PC-9 (cell line): ENCODE measurements around the gene TNFRSF1B. TPM values are rescaled to one million over a fixed set of nuclear protein-coding genes. Genes with fewer than 3 reads are reported as not detected.

Source experiments
- BruUV-seq: library from RNA; stranded (reverse); fragments of 400-500 nt; replicated peaks from 2 replicates; lab custom pipeline; 2021; lab: Mats Ljungman, UMichigan
- CTCF ChIA-PET: fragments of 300-600 bp; sonication (Branson Sonifier 250); formaldehyde crosslinking; loops from one replicate; lab custom pipeline; 2022; ENCODE audit warnings: antibody characterized with exemption; lab: Charles Lee
- POLR2A ChIA-PET: fragments of 300-600 bp; sonication (Branson Sonifier 250); formaldehyde crosslinking; loops from one replicate; lab custom pipeline; 2022; ENCODE audit warnings: antibody characterized with exemption; ENCODE audit not compliant: unreplicated experiment; lab: Charles Lee
- DNase-seq, 2 experiments: peaks; one replicate each; pipeline versions ENCODE4 v3.0.0 to v3.0.0-alpha.2; 2015 to 2022; ENCODE audit warnings: mixed read lengths in 1 of 2
- H2AFZ ChIP-seq: fragments of 200-600 bp; sonication (generic); 2 replicates; pipeline ENCODE4 v1.8.1; 2017; ENCODE audit warnings: antibody characterized with exemption
- H3F3A ChIP-seq: fragments of 200-600 bp; sonication (generic); 2 replicates; pipeline ENCODE4 v1.8.1; 2017; ENCODE audit warnings: antibody characterized with exemption, mild to moderate bottlenecking, low read depth; ENCODE audit not compliant: insufficient read depth
- H3K27ac ChIP-seq: fragments of 200-600 bp; sonication (generic); 2 replicates; pipeline ENCODE4 v1.6.1; 2016; ENCODE audit warnings: mixed run types
- H3K27me3 ChIP-seq: fragments of 200-600 bp; sonication (generic); 2 replicates; pipeline ENCODE4 v1.6.1; 2016; ENCODE audit warnings: low read depth, mixed run types; ENCODE audit not compliant: insufficient read depth
- H3K36me3 ChIP-seq: fragments of 200-600 bp; sonication (generic); 2 replicates; pipeline ENCODE4 v1.6.1; 2016; ENCODE audit warnings: low read depth, mixed run types
- H3K4me1 ChIP-seq: fragments of 200-600 bp; sonication (generic); replicated peaks from 2 replicates; pipeline ENCODE4 v1.6.1; 2016; ENCODE audit warnings: mixed run types; ENCODE audit not compliant: insufficient read depth
- H3K4me2 ChIP-seq: fragments of 200-600 bp; sonication (generic); 2 replicates; pipeline ENCODE4 v1.6.1; 2017; ENCODE audit warnings: mixed run types
- H3K4me3 ChIP-seq: fragments of 200-600 bp; sonication (generic); 2 replicates; pipeline ENCODE4 v1.6.1; 2016; ENCODE audit warnings: mixed run types
- H3K79me2 ChIP-seq: fragments of 200-600 bp; sonication (generic); 2 replicates; pipeline ENCODE4 v1.6.1; 2017; ENCODE audit warnings: low read depth, mixed run types
- H3K9me2 ChIP-seq: fragments of 200-600 bp; sonication (generic); 2 replicates; pipeline ENCODE4 v1.8.1; 2017; ENCODE audit warnings: mild to moderate bottlenecking; ENCODE audit not compliant: insufficient read depth
- H3K9me3 ChIP-seq: fragments of 200-600 bp; sonication (generic); 2 replicates; pipeline ENCODE4 v1.8.1; 2016; ENCODE audit warnings: low read depth; ENCODE audit not compliant: insufficient read depth
- H4K20me1 ChIP-seq: fragments of 200-600 bp; sonication (generic); 2 replicates; pipeline ENCODE4 v1.8.1; 2017; ENCODE audit not compliant: insufficient read depth
- CTCF ChIP-seq: fragments of 200-600 bp; sonication (generic); conservative IDR thresholded peaks from 2 replicates; pipeline ENCODE4 v1.6.1; 2017; ENCODE audit warnings: mixed run types, antibody characterized with exemption, mild to moderate bottlenecking, moderate library complexity
- EZH2 ChIP-seq: fragments of 200-600 bp; sonication (generic); IDR thresholded peaks from 2 replicates; pipeline ENCODE4 v1.8.0; 2017; ENCODE audit warnings: antibody characterized with exemption, low read depth
- intact Hi-C: fragments of 100-400 bp; cut with micrococcal nuclease; formaldehyde crosslinking; loops from one replicate; pipeline ENCODE4 v1.10.0; 2022; ENCODE audit not compliant: unreplicated experiment
- total RNA-seq: library from RNA; stranded (reverse); gene quantifications from 2 replicates; pipeline ENCODE4 v1.2.3, GENCODE V29; 2021

TNFRSF1B gene
- total RNA-seq, 1 experiment from 2014 or later: 2.7 TPM

- Histone ChIP-seq H3K27ac (no peak overlapping the region), H3K4me1 (peaks cover 12% of the 10 kb centered on the region), H3K79me2 (no peaks in the 10 kb centered on the region), H3K4me2 (no peak overlapping the region), H3F3A (no peaks in the 10 kb centered on the region), H3K27me3 (no peaks in the 10 kb centered on the region), H3K9me2 (no peaks in the 10 kb centered on the region), H3K36me3 (no peaks in the 10 kb centered on the region), H4K20me1 (no peaks in the 10 kb centered on the region), H3K9me3 (no peaks in the 10 kb centered on the region), H2AFZ (no peak overlapping the region), H3K4me3 (no peak overlapping the region)
- no peak for TF ChIP-seq CTCF
- TF ChIP-seq EZH2: no peak
- intact Hi-C loops: no loop called here
- no peak for DNase-seq
- no TSS peak for BruUV-seq
- POLR2A ChIA-PET: no interaction called here
- CTCF ChIA-PET: no interaction called here
These were observed 5.5 kb downstream of the TNFRSF1B start for GRCh38 chr1:12172042-12172851.

GRCh38 chr1:12173041-12173509 is 6.3 kb downstream of the TNFRSF1B start:
- no peaks in the 10 kb centered on the region for H3K27me3 ChIP-seq
- no peaks in the 10 kb centered on the region for H3K79me2 ChIP-seq
- H3K4me3 ChIP-seq: no peak overlapping the region
- no peaks in the 10 kb centered on the region for H3K9me2 ChIP-seq
- DNase-seq: no peak
- H3K9me3 ChIP-seq: no peaks in the 10 kb centered on the region
- no TSS peak for BruUV-seq
- TF ChIP-seq CTCF: no peak
- TF ChIP-seq EZH2: no peak
- H3F3A ChIP-seq: no peaks in the 10 kb centered on the region
- H3K4me1 ChIP-seq: peaks cover 12% of the 10 kb centered on the region
- H2AFZ ChIP-seq: no peak overlapping the region
- POLR2A ChIA-PET: no interaction called here
- intact Hi-C loops: no loop called here
- H4K20me1 ChIP-seq: no peaks in the 10 kb centered on the region
- no peaks in the 10 kb centered on the region for H3K36me3 ChIP-seq
- H3K4me2 ChIP-seq: no peak overlapping the region
- CTCF ChIA-PET: interaction anchor here (0.6 kb wide), 1 partner anchor 49 kb away, joined by 5 read pairs; no protein-coding TSS in a partner anchor
- no peak overlapping the region for H3K27ac ChIP-seq

GRCh38 chr1:12173631-12174121 is 6.9 kb downstream of the TNFRSF1B start:
- BruUV-seq: no TSS peak
- Histone ChIP-seq H3K36me3 (no peaks in the 10 kb centered on the region), H3F3A (no peaks in the 10 kb centered on the region), H3K4me1 (peaks cover 12% of the 10 kb centered on the region), H3K79me2 (no peaks in the 10 kb centered on the region), H3K9me3 (no peaks in the 10 kb centered on the region), H3K4me2 (no peak overlapping the region), H4K20me1 (no peaks in the 10 kb centered on the region), H3K4me3 (no peak overlapping the region), H3K27me3 (no peaks in the 10 kb centered on the region), H3K9me2 (no peaks in the 10 kb centered on the region), H2AFZ (no peak overlapping the region), H3K27ac (no peak overlapping the region)
- ChIA-PET POLR2A (no interaction called here), CTCF (interaction anchor here (0.6 kb wide), 1 partner anchor 49 kb away, joined by 5 read pairs; no protein-coding TSS in a partner anchor)
- TF ChIP-seq EZH2 (no peak), CTCF (no peak)
- DNase-seq: no peak
- intact Hi-C loops: no loop called here
